TTC549 (cell line): ENCODE data around the gene SLC4A8.

Source experiments
- FAIRE-seq: peaks from 2 replicates; lab custom pipeline; 2012; peaks lifted over from hg19 to GRCh38; lab: Jason Lieb, UNC

The SLC4A8 gene

GRCh38 chr12:51395283-51396230, 29.1 kb upstream of the SLC4A8 start:
- no peak for FAIRE-seq

GRCh38 chr12:51397670-51398069, 27.0 kb upstream of the SLC4A8 start:
- FAIRE-seq, result no peak

GRCh38 chr12:51399891-51400290, 24.7 kb upstream of the SLC4A8 start:
- no peak for FAIRE-seq

- no peak for FAIRE-seq
These were observed 23.6 kb upstream of the SLC4A8 start for GRCh38 chr12:51401020-51401419.

GRCh38 chr12:51401486-51401885, 23.1 kb upstream of the SLC4A8 start:
- FAIRE-seq, result no peak

GRCh38 chr12:51401900-51402299, 22.7 kb upstream of the SLC4A8 start:
- no peak for FAIRE-seq

- no peak for FAIRE-seq
These were observed 21.5 kb upstream of the SLC4A8 start for GRCh38 chr12:51403159-51403558.

GRCh38 chr12:51403681-51404136, 20.9 kb upstream of the SLC4A8 start:
- FAIRE-seq, result no peak

GRCh38 chr12:51404627-51405026, 20.0 kb upstream of the SLC4A8 start:
- FAIRE-seq, result no peak

GRCh38 chr12:51405801-51406207, 18.8 kb upstream of the SLC4A8 start:
- no peak for FAIRE-seq

- FAIRE-seq, result no peak
These were observed 18.3 kb upstream of the SLC4A8 start for GRCh38 chr12:51406290-51406689.

GRCh38 chr12:51406859-51407258, 17.8 kb upstream of the SLC4A8 start:
- no peak for FAIRE-seq

GRCh38 chr12:51407604-51408003, 17.0 kb upstream of the SLC4A8 start:
- FAIRE-seq, result no peak

GRCh38 chr12:51409846-51410245, 14.8 kb upstream of the SLC4A8 start:
- FAIRE-seq, result no peak

- FAIRE-seq, result no peak
These were observed 11.5 kb upstream of the SLC4A8 start for GRCh38 chr12:51413149-51413548.

GRCh38 chr12:51413791-51414190, 10.8 kb upstream of the SLC4A8 start:
- FAIRE-seq, result no peak

GRCh38 chr12:51415931-51416330, 8.7 kb upstream of the SLC4A8 start:
- FAIRE-seq, result no peak

- no peak for FAIRE-seq
These were observed 6.8 kb upstream of the SLC4A8 start for GRCh38 chr12:51417826-51418225.

GRCh38 chr12:51419425-51420193, 5.0 kb upstream of the SLC4A8 start:
- FAIRE-seq, result no peak

GRCh38 chr12:51421266-51421884, 3.3 kb upstream of the SLC4A8 start:
- no peak for FAIRE-seq

- no peak for FAIRE-seq
These were observed 453 bp upstream of the SLC4A8 start for GRCh38 chr12:51424094-51424661.

- FAIRE-seq, result no peak
These were observed 3.6 kb downstream of the SLC4A8 start for GRCh38 chr12:51428256-51428655.
